ENCODE measurements around the gene LRP3.

DNA sequence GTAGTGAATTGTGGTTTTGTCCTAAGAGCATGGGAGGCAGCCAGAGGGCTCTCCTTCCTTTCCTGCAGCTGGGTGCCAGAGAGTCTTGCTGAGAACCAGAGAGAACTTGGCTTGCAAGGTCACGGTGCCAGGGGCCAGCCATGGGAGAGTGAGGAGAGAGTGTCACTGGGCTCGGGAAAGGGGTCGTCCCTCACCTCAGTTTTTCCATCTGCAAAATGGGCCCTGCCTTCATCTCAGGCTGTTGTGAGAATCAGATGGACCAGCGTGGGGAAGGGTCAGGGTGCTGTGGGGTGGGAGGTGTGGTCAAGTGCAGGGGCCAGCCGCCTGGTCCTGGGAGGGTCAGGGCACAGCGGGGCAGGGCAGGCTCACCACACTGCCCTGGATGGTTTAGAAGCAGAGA, 7.3 kb downstream of the LRP3 start:
- no peak for TF ChIP-seq EZH2 (IDR thresholded peaks at IDR 0.05; ENCODE audit: borderline replicate concordance, low read length)
- TF ChIP-seq, protein P1, sequence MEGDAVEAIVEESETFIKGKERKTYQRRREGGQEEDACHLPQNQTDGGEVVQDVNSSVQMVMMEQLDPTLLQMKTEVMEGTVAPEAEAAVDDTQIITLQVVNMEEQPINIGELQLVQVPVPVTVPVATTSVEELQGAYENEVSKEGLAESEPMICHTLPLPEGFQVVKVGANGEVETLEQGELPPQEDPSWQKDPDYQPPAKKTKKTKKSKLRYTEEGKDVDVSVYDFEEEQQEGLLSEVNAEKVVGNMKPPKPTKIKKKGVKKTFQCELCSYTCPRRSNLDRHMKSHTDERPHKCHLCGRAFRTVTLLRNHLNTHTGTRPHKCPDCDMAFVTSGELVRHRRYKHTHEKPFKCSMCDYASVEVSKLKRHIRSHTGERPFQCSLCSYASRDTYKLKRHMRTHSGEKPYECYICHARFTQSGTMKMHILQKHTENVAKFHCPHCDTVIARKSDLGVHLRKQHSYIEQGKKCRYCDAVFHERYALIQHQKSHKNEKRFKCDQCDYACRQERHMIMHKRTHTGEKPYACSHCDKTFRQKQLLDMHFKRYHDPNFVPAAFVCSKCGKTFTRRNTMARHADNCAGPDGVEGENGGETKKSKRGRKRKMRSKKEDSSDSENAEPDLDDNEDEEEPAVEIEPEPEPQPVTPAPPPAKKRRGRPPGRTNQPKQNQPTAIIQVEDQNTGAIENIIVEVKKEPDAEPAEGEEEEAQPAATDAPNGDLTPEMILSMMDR (conservative IDR thresholded peaks at IDR 0.05 in 1 of 2, IDR thresholded peaks at IDR 0.05 in 1 of 2; ENCODE audit: extremely low read depth in 1 of 2, insufficient read depth in 1 of 2, low read depth in 1 of 2, low read length in 2 of 2), result no peak

Measured in mammary epithelial cell (primary cell).